Heart left ventricle (tissue), 16 donors: ENCODE measurements around the gene CTXN1. TPM values are rescaled to one million over a fixed set of nuclear protein-coding genes. Genes with fewer than 3 reads are reported as not detected.
A peak's percentile ranks its signal among the peaks of the same experiment; 100 is the strongest.

Experiments
- ATAC-seq, 4 donors: fragments of 200-7000 bp; cut with Tn5 transposase; one replicate each; pipeline ENCODE4 v1.9.1; 2020 to 2022; ENCODE audit warnings: moderate library complexity in 4 of 4, mild to moderate bottlenecking in 3 of 4, moderate number of reproducible peaks in 1 of 4
- DNase-seq, 5 donors: peaks; one replicate each; pipeline ENCODE4 v3.0.0-alpha.2; 2020
- H3K27ac ChIP-seq, 12 donors: fragments of 200-600 bp; sonication (generic) in 4 of 12; one replicate each; pipeline versions ENCODE4 v1.5.0 to v1.8.0; 2016 to 2022; ENCODE audit warnings: mild to moderate bottlenecking in 2 of 12
- H3K27me3 ChIP-seq, 9 donors: fragments of 200-600 bp; sonication (generic) in 2 of 9; one replicate each; pipeline versions ENCODE4 v1.5.1 to v1.8.0; 2016 to 2022; ENCODE audit warnings: mild to moderate bottlenecking in 3 of 9
- H3K36me3 ChIP-seq, 9 donors: fragments of 200-600 bp; sonication (generic) in 2 of 9; one replicate each; pipeline versions ENCODE4 v1.5.0 to v1.8.0; 2018 to 2022; ENCODE audit warnings: mild to moderate bottlenecking in 2 of 9
- H3K4me1 ChIP-seq, 12 donors: fragments of 200-600 bp; sonication (generic) in 4 of 12; one replicate each; pipeline versions ENCODE4 v1.5.0 to v1.8.0; 2016 to 2022; ENCODE audit warnings: mild to moderate bottlenecking in 3 of 12
- H3K4me3 ChIP-seq, 12 donors: fragments of 200-600 bp; sonication (generic) in 4 of 12; one replicate each; pipeline versions ENCODE4 v1.5.0 to v1.8.0; 2017 to 2022; ENCODE audit warnings: mild to moderate bottlenecking in 9 of 12, moderate library complexity in 4 of 12
- H3K9me3 ChIP-seq, 12 donors: fragments of 200-600 bp; sonication (generic) in 4 of 12; one replicate each; pipeline versions ENCODE4 v1.5.0 to v1.8.0; 2016 to 2022; ENCODE audit warnings: mild to moderate bottlenecking in 1 of 12
- POLR2A ChIP-seq, 2 donors: fragments of 450-650 bp; IDR thresholded peaks; one replicate each; pipeline ENCODE4 v1.6.1; 2017; ENCODE audit warnings: antibody characterized with exemption in 2 of 2, mild to moderate bottlenecking in 2 of 2, moderate library complexity in 2 of 2
- WGBS, 4 donors: extraction: QIAGEN DNeasy Blood & Tissue Kit in 2 of 4; methylation state at CpG; one replicate each; pipeline versions ENCODE4 v1.1.5 to v1.1.7; 2013 to 2018; 5-methylcytosine and 5-hydroxymethylcytosine counted together
- intact Hi-C, 10 donors: fragments of 100-400 bp; cut with DNase I; formaldehyde crosslinking; loops; one replicate each; pipeline versions ENCODE4 v1.11.1 to v1.14.2; 2022
- polyA plus RNA-seq, 2 donors: library from polyadenylated mRNA; stranded (reverse); fragments of 200-250 nt; gene quantifications; one replicate each; pipeline ENCODE4 v1.2.3, GENCODE V29; 2013
- total RNA-seq, 9 donors: library from RNA; depleted of rRNA in 2 of 9; stranded (reverse); fragments of >200 nt in 2 of 9; fragmentation: NEBNext Ultra II Directional in 3 of 9; extraction: Animal tissue kit (Norgen Biotek cat#: 25700) in 3 of 9; gene quantifications; one replicate each; pipeline versions ENCODE4 v1.1.0 to v1.2.4, GENCODE V29; 2016 to 2023
- TF ChIP-seq, protein P1 (sequence below), 12 donors: fragments of 200-600 bp; sonication (generic) in 4 of 12; IDR thresholded peaks; one replicate each; pipeline versions ENCODE4 v1.5.0 to v1.8.0; 2018 to 2022; ENCODE audit warnings: antibody characterized with exemption in 12 of 12, mild to moderate bottlenecking in 5 of 12
- donor health status: ischemic (EF 13 %, LVEDD 7.1; RV severe dilation, severe dysfunction).
- donor health status: healthy with polysubstance abuse.
- donor health status: DM: no; HTN: yes; CAD: no.
- donor health status: DM: no; HTN: no; CAD: no.
- donor health status: ischemic (EF 25% LVEDD 6.9; RV normal size, moderate dysfunction).
- donor health status: ischemic (EF 25% LVEDD 5.7; RV mildly dilated, moderate dysfunction).
- donor health status: healthy.
- donor health status: DM: yes; HTN: yes; CAD: no.
- donor health status: ischemic (EF 35%, LVEDD 5.7; RV mildly dilated, moderate dysfunction).
- donor health status: nonischemic (EF 11% LVEDD 7.7; RV severe dilation, severe dysfunction).
- donor health status: DM: yes; HTN: yes; CAD: no.
- donor health status: PGD.
- donor health status: ischemic (EF 29% LVEDD 5.4; RV normal size, mild dysfunction).
- donor health status: nonischemic (EF 23%, LVEDD 6.1; RV moderate dilation, normal function).

CTXN1 gene
- total and polyA plus RNA-seq, 11 donors: 0.21 to 3.3 (median 0.48) TPM; not detected in 3

DNA sequence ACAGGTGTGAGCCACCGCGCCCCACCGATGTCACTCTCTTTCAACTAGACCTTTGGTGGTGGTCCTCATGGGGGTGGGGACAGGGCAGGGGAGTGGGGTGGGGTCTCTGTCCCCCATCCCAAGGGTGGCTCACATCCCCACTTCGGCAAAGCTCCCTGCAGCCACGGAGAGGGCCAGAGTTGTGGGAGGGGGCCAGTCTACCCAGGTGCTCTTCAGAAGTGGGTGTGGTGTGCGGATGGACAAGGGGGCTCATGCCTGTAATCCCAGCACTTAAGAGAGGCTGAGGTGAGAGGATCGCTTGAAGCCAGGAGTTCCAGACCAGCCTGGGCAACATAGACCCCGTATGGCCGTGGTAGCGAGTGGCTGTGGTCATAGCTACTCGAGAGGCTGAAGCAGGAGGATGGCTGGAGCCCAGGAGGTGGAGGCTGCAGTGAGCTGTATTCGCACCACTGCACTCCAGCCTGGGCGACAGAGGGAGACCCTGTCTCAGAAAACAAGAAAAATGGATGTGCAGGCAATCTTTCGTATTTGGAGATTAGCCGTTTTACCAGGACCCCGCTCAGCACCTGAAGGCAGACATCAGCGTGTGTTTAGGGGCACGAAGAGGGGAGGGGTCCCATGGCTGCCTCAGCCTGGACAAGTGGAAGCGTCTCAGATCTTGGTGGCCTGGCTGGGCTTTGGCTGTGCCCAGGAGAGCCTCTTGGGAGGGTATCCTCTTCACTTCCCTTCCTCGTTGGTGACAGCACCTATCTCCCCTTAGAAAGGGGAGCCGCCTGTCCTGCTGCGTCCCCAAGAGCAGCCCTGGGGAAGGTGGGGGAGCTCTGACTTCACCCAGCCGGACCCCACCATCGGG is 10.5 kb downstream of the CTXN1 start:
- Histone ChIP-seq H3K27ac (no peak overlapping the region), H3K27me3 (peaks cover 16 to 51% (median 33%) of the 10 kb centered on the region in 9 donors), H3K36me3 (peaks cover 8 to 28% (median 24%) of the 10 kb centered on the region in 9 donors), H3K4me1 (peaks cover 0 to 51% (median 24%) of the 10 kb centered on the region in 12 donors), H3K4me3 (peak overlapping the region in 5 of 12 donors; percentile 33 to 56 (median 41)), H3K9me3 (no peaks in the 10 kb centered on the region)
- 49 to 60% (median 53%) methylated on average over 11 to 24 of the region's 24 CpGs for WGBS, 4 donors
- DNase-seq: no peak
- intact Hi-C loops: no loop called here
- ATAC-seq: no peak
- TF ChIP-seq POLR2A (IDR thresholded peaks at IDR 0.05): no peak
- TF ChIP-seq, protein P1, sequence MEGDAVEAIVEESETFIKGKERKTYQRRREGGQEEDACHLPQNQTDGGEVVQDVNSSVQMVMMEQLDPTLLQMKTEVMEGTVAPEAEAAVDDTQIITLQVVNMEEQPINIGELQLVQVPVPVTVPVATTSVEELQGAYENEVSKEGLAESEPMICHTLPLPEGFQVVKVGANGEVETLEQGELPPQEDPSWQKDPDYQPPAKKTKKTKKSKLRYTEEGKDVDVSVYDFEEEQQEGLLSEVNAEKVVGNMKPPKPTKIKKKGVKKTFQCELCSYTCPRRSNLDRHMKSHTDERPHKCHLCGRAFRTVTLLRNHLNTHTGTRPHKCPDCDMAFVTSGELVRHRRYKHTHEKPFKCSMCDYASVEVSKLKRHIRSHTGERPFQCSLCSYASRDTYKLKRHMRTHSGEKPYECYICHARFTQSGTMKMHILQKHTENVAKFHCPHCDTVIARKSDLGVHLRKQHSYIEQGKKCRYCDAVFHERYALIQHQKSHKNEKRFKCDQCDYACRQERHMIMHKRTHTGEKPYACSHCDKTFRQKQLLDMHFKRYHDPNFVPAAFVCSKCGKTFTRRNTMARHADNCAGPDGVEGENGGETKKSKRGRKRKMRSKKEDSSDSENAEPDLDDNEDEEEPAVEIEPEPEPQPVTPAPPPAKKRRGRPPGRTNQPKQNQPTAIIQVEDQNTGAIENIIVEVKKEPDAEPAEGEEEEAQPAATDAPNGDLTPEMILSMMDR (IDR thresholded peaks at IDR 0.05): no peak

DNA sequence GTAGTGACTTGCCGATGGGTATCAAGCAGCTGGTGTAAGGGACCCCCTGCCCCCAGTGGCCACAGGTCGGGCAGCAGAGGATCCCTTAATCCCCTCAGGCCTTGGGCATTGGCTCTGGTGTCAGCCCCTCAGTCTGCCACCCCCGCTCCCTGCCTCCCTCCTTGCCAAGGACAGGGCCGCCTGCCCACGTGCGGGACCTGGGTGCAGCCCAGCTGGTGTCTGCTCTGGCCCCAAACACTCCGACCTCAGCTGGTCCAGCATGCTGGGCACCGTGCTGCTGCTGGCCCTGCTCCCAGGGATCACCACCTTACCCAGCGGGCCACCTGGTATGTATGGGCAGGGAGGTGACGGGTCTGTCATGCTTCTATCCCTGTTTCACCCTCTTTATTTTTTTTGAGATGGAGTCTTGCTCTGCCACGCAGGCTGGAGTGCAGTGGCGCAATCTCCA is 11.3 kb downstream of the CTXN1 start, which contains the start of gene TGFBR3L:
Gene TGFBR3L (plus strand): TSS at position 233 of the 448 bp plus-strand sequence.
- WGBS, 4 donors: 34 to 58% (median 47%) methylated on average over 11 to 12 of the region's 12 CpGs
- Histone ChIP-seq H3K4me1 (peaks cover 0 to 47% (median 22%) of the 10 kb centered on the region in 12 donors), H3K27ac (no peak within 1 kb of the TSS), H3K27me3 (peaks cover 16 to 51% (median 33%) of the 10 kb centered on the region in 9 donors), H3K36me3 (peaks cover 12 to 37% (median 30%) of the 10 kb centered on the region in 9 donors), H3K4me3 (no peak within 1 kb of the TSS), H3K9me3 (no peaks in the 10 kb centered on the region)
- DNase-seq (peak in 2 of 5 donors; percentile 28 to 68), ATAC-seq (peak in 1 of 4 donors; percentile 17)
- TF ChIP-seq POLR2A (IDR thresholded peaks at IDR 0.05): no peak
- TF ChIP-seq, protein P1 (IDR thresholded peaks at IDR 0.05): no peak
- intact Hi-C loops: no loop called here

DNA sequence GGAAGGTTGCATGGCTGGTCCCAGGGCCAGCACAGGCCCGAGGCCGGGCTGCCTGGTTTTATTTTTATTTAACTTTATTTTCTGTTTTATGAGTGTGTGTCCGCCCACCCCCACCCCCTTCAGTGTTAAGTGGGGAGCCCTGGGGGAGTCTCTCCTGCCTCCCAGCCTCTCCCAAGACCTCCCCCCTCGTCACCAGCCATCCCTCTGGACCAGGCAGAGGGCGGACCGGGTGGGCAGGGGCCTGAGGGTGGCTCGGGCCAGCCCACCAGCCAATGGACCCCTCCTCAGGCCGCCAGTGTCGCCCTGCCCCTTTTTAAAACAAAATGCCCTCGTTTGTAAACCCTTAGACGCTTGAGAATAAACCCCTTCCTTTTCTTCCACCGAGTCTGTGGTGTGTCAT is 11.8 kb downstream of the CTXN1 start:
- H3K9me3 ChIP-seq: no peaks in the 10 kb centered on the region
- peaks cover 16 to 47% (median 33%) of the 10 kb centered on the region in 9 donors for H3K27me3 ChIP-seq
- H3K27ac ChIP-seq: no peak overlapping the region
- intact Hi-C loops: no loop called here
- 60 to 75% (median 65%) methylated on average over 12 of the region's 12 CpGs for WGBS, 4 donors
- DNase-seq (peak in 1 of 5 donors; percentile 24), ATAC-seq (no peak)
- H3K4me1 ChIP-seq: peaks cover 0 to 46% (median 20%) of the 10 kb centered on the region in 12 donors
- peaks cover 12 to 42% (median 32%) of the 10 kb centered on the region in 9 donors for H3K36me3 ChIP-seq
- TF ChIP-seq POLR2A (IDR thresholded peaks at IDR 0.05): no peak
- TF ChIP-seq, protein P1 (IDR thresholded peaks at IDR 0.05): no peak
- H3K4me3 ChIP-seq: no peak overlapping the region

DNA sequence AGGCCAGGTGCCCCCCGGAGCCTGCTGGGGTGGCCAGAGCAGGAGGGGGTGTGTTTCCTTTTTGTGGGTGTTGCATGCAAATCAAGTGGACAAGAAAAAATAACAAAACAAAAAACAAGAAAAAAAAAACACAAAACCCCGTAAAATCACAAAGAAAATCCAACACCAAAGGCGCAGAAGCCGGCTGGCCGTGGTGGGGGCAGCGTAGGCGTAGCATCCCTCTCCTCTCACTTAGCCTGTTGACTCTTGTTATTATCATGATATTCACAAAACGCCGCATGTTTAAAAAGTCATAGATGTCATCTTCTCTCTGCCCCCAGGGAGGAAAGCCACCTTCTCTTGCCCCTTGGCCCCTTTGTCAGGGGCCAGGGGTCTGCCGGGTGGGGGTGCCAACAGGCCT is 12.3 kb downstream of the CTXN1 start:
- Histone ChIP-seq H3K36me3 (peaks cover 12 to 44% (median 32%) of the 10 kb centered on the region in 9 donors), H3K27ac (no peak overlapping the region)
- WGBS, 4 donors: 85 to 90% (median 85%) methylated on average over 10 of the region's 10 CpGs

More for the DNA sequence above, 12.3 kb downstream of the CTXN1 start:
- DNase-seq: no peak
- intact Hi-C loops: no loop called here
- Histone ChIP-seq H3K27me3 (peaks cover 16 to 43% (median 33%) of the 10 kb centered on the region in 9 donors), H3K9me3 (no peaks in the 10 kb centered on the region), H3K4me1 (peaks cover 0 to 46% (median 20%) of the 10 kb centered on the region in 12 donors), H3K4me3 (no peak overlapping the region)
- TF ChIP-seq, protein P1 (IDR thresholded peaks at IDR 0.05): no peak
- TF ChIP-seq POLR2A (IDR thresholded peaks at IDR 0.05): no peak
- no peak for ATAC-seq
